Ishikawa (cell line): ENCODE results near the gene HOXD8.

Experiments used
- CEBPB ChIP-seq: IDR thresholded peaks from 2 replicates; pipeline ENCODE4 v1.6.1; 2012
- CREB1 ChIP-seq: IDR thresholded peaks from 2 replicates; pipeline ENCODE4 v1.6.1; 2012; ENCODE audit warnings: low read depth
- EGR1 ChIP-seq: IDR thresholded peaks from 2 replicates; pipeline ENCODE4 v1.6.1; 2012
- EP300 ChIP-seq: IDR thresholded peaks from 2 replicates; pipeline ENCODE4 v1.6.1; 2012; ENCODE audit warnings: borderline replicate concordance
- FOXM1 ChIP-seq: IDR thresholded peaks from 2 replicates; pipeline ENCODE4 v1.6.1; 2012; ENCODE audit warnings: low read depth, borderline replicate concordance
- MAX ChIP-seq: IDR thresholded peaks from 2 replicates; pipeline ENCODE4 v1.6.1; 2012
- NFIC ChIP-seq: IDR thresholded peaks from 2 replicates; pipeline ENCODE4 v1.6.1; 2012
- RAD21 ChIP-seq: IDR thresholded peaks from 2 replicates; pipeline ENCODE4 v1.6.1; 2012; ENCODE audit warnings: low read depth
- REST ChIP-seq: IDR thresholded peaks from 2 replicates; pipeline ENCODE4 v1.6.1; 2012; ENCODE audit warnings: low read depth, mild to moderate bottlenecking
- TAF1 ChIP-seq: IDR thresholded peaks from 2 replicates; pipeline ENCODE4 v1.6.1; 2012; ENCODE audit warnings: low read depth, mild to moderate bottlenecking
- TEAD4 ChIP-seq: IDR thresholded peaks from 2 replicates; pipeline ENCODE4 v1.6.1; 2012
- YY1 ChIP-seq: IDR thresholded peaks from 2 replicates; pipeline ENCODE4 v1.6.1; 2012; ENCODE audit warnings: low read depth
- ZBTB7A ChIP-seq: IDR thresholded peaks from 2 replicates; pipeline ENCODE4 v1.6.1; 2012; ENCODE audit warnings: low read depth

GRCh38 chr2:176127774-176128072, 1.8 kb upstream of the HOXD8 start:
- no peak for TF ChIP-seq YY1
- TF ChIP-seq MAX, result no peak
- TF ChIP-seq RAD21, result no peak
- TF ChIP-seq TAF1, result no peak
- no peak for TF ChIP-seq CREB1
- TF ChIP-seq NFIC, result no peak
- TF ChIP-seq EP300, result no peak
- no peak for TF ChIP-seq FOXM1
- TF ChIP-seq CEBPB, result no peak
- no peak for TF ChIP-seq EGR1
- TF ChIP-seq REST, result no peak
- TF ChIP-seq ZBTB7A, result no peak
- TF ChIP-seq TEAD4, result no peak
